PFSK-1 (cell line): ENCODE data around the gene DDX56.

Experiments used
- POLR2AphosphoS5 ChIP-seq: IDR thresholded peaks from 2 replicates; pipeline ENCODE4 v1.6.1; 2012; ENCODE audit warnings: low read depth, mild to moderate bottlenecking, control low read depth, low read length, moderate library complexity
- TAF1 ChIP-seq: IDR thresholded peaks from 2 replicates; pipeline ENCODE4 v1.6.1; 2012; ENCODE audit warnings: low read length, control low read depth, borderline replicate concordance; ENCODE audit not compliant: insufficient read depth
- TF ChIP-seq, protein P1 (sequence below), 2 experiments: IDR thresholded peaks; 2 replicates each; pipeline versions ENCODE4 v1.6.1 to v1.8.0; 2011 to 2012; ENCODE audit warnings: low read depth in 2 of 2, low read length in 2 of 2, control low read depth in 1 of 2, inconsistent platforms in 1 of 2, mild to moderate bottlenecking in 1 of 2, moderate library complexity in 1 of 2; ENCODE audit not compliant: insufficient read depth in 1 of 2

GRCh38 chr7:44534087-44534486 is 39.6 kb downstream of the DDX56 start:
- TF ChIP-seq POLR2AphosphoS5 (no peak), TAF1 (no peak)
- TF ChIP-seq, protein P1, sequence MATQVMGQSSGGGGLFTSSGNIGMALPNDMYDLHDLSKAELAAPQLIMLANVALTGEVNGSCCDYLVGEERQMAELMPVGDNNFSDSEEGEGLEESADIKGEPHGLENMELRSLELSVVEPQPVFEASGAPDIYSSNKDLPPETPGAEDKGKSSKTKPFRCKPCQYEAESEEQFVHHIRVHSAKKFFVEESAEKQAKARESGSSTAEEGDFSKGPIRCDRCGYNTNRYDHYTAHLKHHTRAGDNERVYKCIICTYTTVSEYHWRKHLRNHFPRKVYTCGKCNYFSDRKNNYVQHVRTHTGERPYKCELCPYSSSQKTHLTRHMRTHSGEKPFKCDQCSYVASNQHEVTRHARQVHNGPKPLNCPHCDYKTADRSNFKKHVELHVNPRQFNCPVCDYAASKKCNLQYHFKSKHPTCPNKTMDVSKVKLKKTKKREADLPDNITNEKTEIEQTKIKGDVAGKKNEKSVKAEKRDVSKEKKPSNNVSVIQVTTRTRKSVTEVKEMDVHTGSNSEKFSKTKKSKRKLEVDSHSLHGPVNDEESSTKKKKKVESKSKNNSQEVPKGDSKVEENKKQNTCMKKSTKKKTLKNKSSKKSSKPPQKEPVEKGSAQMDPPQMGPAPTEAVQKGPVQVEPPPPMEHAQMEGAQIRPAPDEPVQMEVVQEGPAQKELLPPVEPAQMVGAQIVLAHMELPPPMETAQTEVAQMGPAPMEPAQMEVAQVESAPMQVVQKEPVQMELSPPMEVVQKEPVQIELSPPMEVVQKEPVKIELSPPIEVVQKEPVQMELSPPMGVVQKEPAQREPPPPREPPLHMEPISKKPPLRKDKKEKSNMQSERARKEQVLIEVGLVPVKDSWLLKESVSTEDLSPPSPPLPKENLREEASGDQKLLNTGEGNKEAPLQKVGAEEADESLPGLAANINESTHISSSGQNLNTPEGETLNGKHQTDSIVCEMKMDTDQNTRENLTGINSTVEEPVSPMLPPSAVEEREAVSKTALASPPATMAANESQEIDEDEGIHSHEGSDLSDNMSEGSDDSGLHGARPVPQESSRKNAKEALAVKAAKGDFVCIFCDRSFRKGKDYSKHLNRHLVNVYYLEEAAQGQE (IDR thresholded peaks at IDR 0.05; ENCODE audit: insufficient read depth in 1 of 2, low read depth in 2 of 2, low read length in 2 of 2), result no peak
